WTC11 (cell line): ENCODE measurements around the gene SLC35B4. TPM values are rescaled to one million over a fixed set of nuclear protein-coding genes. Genes with fewer than 3 reads are reported as not detected.

Source experiments
- ATAC-seq: fragments of 200-7000 bp; cut with Tn5 transposase; 2 replicates; pipeline ENCODE4 v1.10.0; 2021; ENCODE audit warnings: mild to moderate bottlenecking, moderate library complexity
- CTCF ChIA-PET: fragments of 300-600 bp; sonication (Branson Sonifier 250); formaldehyde crosslinking; loops from one replicate; lab custom pipeline; 2021; ENCODE audit warnings: antibody characterized with exemption; lab: Charles Lee
- POLR2A ChIA-PET: fragments of 350-600 bp; sonication (Branson Sonifier 250); formaldehyde crosslinking; loops from one replicate; lab custom pipeline; 2021; ENCODE audit warnings: antibody characterized with exemption; lab: Charles Lee
- DNase-seq: peaks from one replicate; pipeline ENCODE4 v3.0.0; 2021; ENCODE audit warnings: low spot score
- H3K27ac Mint-ChIP-seq: 2 replicates; pipeline ENCODE4 v1.8.0; 2021; ENCODE audit warnings: mixed read lengths
- H3K27me3 Mint-ChIP-seq: 2 replicates; pipeline ENCODE4 v1.8.0; 2021; ENCODE audit warnings: low read depth, mild to moderate bottlenecking, moderate library complexity, mixed read lengths
- H3K36me3 Mint-ChIP-seq: 2 replicates; pipeline ENCODE4 v1.8.0; 2021; ENCODE audit warnings: mixed read lengths
- H3K4me1 Mint-ChIP-seq: 2 replicates; pipeline ENCODE4 v1.8.0; 2022; ENCODE audit warnings: mixed read lengths
- H3K4me3 Mint-ChIP-seq: 2 replicates; pipeline ENCODE4 v1.8.0; 2021; ENCODE audit warnings: mild to moderate bottlenecking, moderate library complexity, mixed read lengths
- H3K9me3 Mint-ChIP-seq: 2 replicates; pipeline ENCODE4 v1.8.0; 2021; ENCODE audit warnings: mixed read lengths
- CBFB ChIP-seq: sonication (generic); formaldehyde crosslinking; IDR thresholded peaks from 2 replicates; pipeline ENCODE4 v1.8.1; 2022; ENCODE audit warnings: mild to moderate bottlenecking, low read depth, missing genetic modification reagents
- EMX1 ChIP-seq: fragments of 250-450 bp; sonication (Bioruptor Pico); IDR thresholded peaks from 2 replicates; pipeline ENCODE4 v1.8.0; 2021; ENCODE audit warnings: mild to moderate bottlenecking
- FOXK1 ChIP-seq: sonication (generic); formaldehyde crosslinking; IDR thresholded peaks from 2 replicates; pipeline ENCODE4 v1.8.0; 2022; ENCODE audit warnings: mild to moderate bottlenecking, moderate library complexity, missing genetic modification reagents
- FOXP1 ChIP-seq: sonication (generic); formaldehyde crosslinking; IDR thresholded peaks from 2 replicates; pipeline ENCODE4 v1.8.0; 2022; ENCODE audit warnings: missing genetic modification reagents, mild to moderate bottlenecking, moderate library complexity, borderline replicate concordance
- FOXP4 ChIP-seq: sonication (generic); formaldehyde crosslinking; IDR thresholded peaks from 2 replicates; pipeline ENCODE4 v1.8.0; 2022; ENCODE audit warnings: mild to moderate bottlenecking, missing genetic modification reagents
- GRHL2 ChIP-seq: fragments of 250-450 bp; sonication (Bioruptor Pico); IDR thresholded peaks from 2 replicates; pipeline ENCODE4 v1.8.0; 2022; ENCODE audit warnings: mild to moderate bottlenecking, moderate library complexity; ENCODE audit not compliant: insufficient replicate concordance, severe bottlenecking
- HMGA2 ChIP-seq: fragments of 250-450 bp; sonication (Bioruptor Pico); IDR thresholded peaks from 2 replicates; pipeline ENCODE4 v1.4.0; 2021; ENCODE audit warnings: mild to moderate bottlenecking, moderate library complexity
- IRF2 ChIP-seq: sonication (generic); formaldehyde crosslinking; IDR thresholded peaks from 2 replicates; pipeline ENCODE4 v1.8.0; 2022; ENCODE audit warnings: low read depth, missing genetic modification reagents, borderline replicate concordance
- JUN ChIP-seq: sonication (generic); formaldehyde crosslinking; IDR thresholded peaks from 2 replicates; pipeline ENCODE4 v1.8.0; 2023; ENCODE audit warnings: mild to moderate bottlenecking, missing genetic modification reagents
- MXD4 ChIP-seq: fragments of 250-450 bp; sonication (Bioruptor Pico); IDR thresholded peaks from 2 replicates; pipeline ENCODE4 v1.8.0; 2021; ENCODE audit warnings: mild to moderate bottlenecking, moderate library complexity, borderline replicate concordance
- MYBL2 ChIP-seq: sonication (generic); formaldehyde crosslinking; IDR thresholded peaks from 2 replicates; pipeline ENCODE4 v1.8.1; 2023; ENCODE audit warnings: mild to moderate bottlenecking, moderate library complexity, missing genetic modification reagents
- NR3C1 ChIP-seq: sonication (generic); formaldehyde crosslinking; conservative IDR thresholded peaks from 2 replicates; pipeline ENCODE4 v1.8.1; 2023; ENCODE audit warnings: low read depth, mild to moderate bottlenecking, missing genetic modification reagents
- ZNF138 ChIP-seq: sonication (generic); formaldehyde crosslinking; conservative IDR thresholded peaks from 2 replicates; pipeline ENCODE4 v1.8.1; 2022; ENCODE audit warnings: mild to moderate bottlenecking, moderate library complexity, missing genetic modification reagents
- ZNF532 ChIP-seq: fragments of 250-450 bp; sonication (Bioruptor Pico); IDR thresholded peaks from 2 replicates; pipeline ENCODE4 v1.9.0; 2021; ENCODE audit warnings: mild to moderate bottlenecking, borderline replicate concordance
- total RNA-seq: library from RNA; stranded (reverse); gene quantifications from 3 replicates; pipeline ENCODE4 v1.2.3, GENCODE V29; 2021
- TF ChIP-seq, protein P1 (sequence below): sonication (generic); formaldehyde crosslinking; IDR thresholded peaks from 2 replicates; pipeline ENCODE4 v1.8.1; 2022; ENCODE audit warnings: mild to moderate bottlenecking, moderate library complexity, missing genetic modification reagents
- TF ChIP-seq, protein P2 (sequence below): sonication (generic); formaldehyde crosslinking; IDR thresholded peaks from 2 replicates; pipeline ENCODE4 v1.8.0; 2023; ENCODE audit warnings: missing genetic modification reagents
- TF ChIP-seq, protein P3 (sequence below): sonication (generic); formaldehyde crosslinking; conservative IDR thresholded peaks from 2 replicates; pipeline ENCODE4 v1.8.1; 2022; ENCODE audit warnings: mild to moderate bottlenecking, missing genetic modification reagents
- TF ChIP-seq, protein P4 (sequence below): sonication (generic); formaldehyde crosslinking; IDR thresholded peaks from 2 replicates; pipeline ENCODE4 v1.8.1; 2023; ENCODE audit warnings: mild to moderate bottlenecking, missing genetic modification reagents, moderate library complexity

SLC35B4 gene
- total RNA-seq, 1 experiment from 2014 or later: 32.6 TPM

- ATAC-seq (no peak), DNase-seq (no peak)
- no peaks in the 10 kb centered on the region; the same call in 1 of the 2 replicates for H3K4me1 Mint-ChIP-seq
- H3K36me3 Mint-ChIP-seq: no peaks in the 10 kb centered on the region
- peaks cover 4% of the 10 kb centered on the region for H3K9me3 Mint-ChIP-seq
- H3K27ac Mint-ChIP-seq: no peak overlapping the region
- ChIA-PET CTCF (interaction anchor here (1.4 to 2.0 kb wide), 2 partner anchors 13 to 28 kb away, joined by 6 to 14 read pairs; partner anchors contain the start of gene SLC35B4), POLR2A (interaction anchor here (1.4 kb wide), 1 partner anchor 13 kb away, joined by 7 read pairs; the partner anchor contains the start of gene SLC35B4)
- H3K4me3 Mint-ChIP-seq: no peak overlapping the region
- TF ChIP-seq FOXK1 (CRISPR knock-in tag) (no peak), MYBL2 (CRISPR knock-in tag) (no peak), ZNF138 (CRISPR knock-in tag) (no peak), MXD4 (CRISPR knock-in tag) (no peak), NR3C1 (no peak), FOXP4 (CRISPR knock-in tag) (no peak), EMX1 (CRISPR knock-in tag) (no peak), FOXP1 (CRISPR knock-in tag) (no peak), HMGA2 (CRISPR knock-in tag) (no peak), JUN (CRISPR knock-in tag) (no peak), CBFB (CRISPR knock-in tag) (no peak), GRHL2 (CRISPR knock-in tag) (no peak), IRF2 (CRISPR knock-in tag) (no peak), ZNF532 (CRISPR knock-in tag) (no peak)
- TF ChIP-seq, protein P1, sequence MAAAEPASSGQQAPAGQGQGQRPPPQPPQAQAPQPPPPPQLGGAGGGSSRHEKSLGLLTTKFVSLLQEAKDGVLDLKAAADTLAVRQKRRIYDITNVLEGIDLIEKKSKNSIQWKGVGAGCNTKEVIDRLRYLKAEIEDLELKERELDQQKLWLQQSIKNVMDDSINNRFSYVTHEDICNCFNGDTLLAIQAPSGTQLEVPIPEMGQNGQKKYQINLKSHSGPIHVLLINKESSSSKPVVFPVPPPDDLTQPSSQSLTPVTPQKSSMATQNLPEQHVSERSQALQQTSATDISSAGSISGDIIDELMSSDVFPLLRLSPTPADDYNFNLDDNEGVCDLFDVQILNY: no peak
- TF ChIP-seq, protein P2, sequence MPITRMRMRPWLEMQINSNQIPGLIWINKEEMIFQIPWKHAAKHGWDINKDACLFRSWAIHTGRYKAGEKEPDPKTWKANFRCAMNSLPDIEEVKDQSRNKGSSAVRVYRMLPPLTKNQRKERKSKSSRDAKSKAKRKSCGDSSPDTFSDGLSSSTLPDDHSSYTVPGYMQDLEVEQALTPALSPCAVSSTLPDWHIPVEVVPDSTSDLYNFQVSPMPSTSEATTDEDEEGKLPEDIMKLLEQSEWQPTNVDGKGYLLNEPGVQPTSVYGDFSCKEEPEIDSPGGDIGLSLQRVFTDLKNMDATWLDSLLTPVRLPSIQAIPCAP (CRISPR knock-in tag): no peak
- TF ChIP-seq, protein P3, sequence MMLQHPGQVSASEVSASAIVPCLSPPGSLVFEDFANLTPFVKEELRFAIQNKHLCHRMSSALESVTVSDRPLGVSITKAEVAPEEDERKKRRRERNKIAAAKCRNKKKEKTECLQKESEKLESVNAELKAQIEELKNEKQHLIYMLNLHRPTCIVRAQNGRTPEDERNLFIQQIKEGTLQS (CRISPR knock-in tag): no peak
- TF ChIP-seq, protein P4, sequence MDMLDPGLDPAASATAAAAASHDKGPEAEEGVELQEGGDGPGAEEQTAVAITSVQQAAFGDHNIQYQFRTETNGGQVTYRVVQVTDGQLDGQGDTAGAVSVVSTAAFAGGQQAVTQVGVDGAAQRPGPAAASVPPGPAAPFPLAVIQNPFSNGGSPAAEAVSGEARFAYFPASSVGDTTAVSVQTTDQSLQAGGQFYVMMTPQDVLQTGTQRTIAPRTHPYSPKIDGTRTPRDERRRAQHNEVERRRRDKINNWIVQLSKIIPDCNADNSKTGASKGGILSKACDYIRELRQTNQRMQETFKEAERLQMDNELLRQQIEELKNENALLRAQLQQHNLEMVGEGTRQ (CRISPR knock-in tag): no peak
- no peaks in the 10 kb centered on the region for H3K27me3 Mint-ChIP-seq
These were observed 13.1 kb upstream of the SLC35B4 start for GRCh38 chr7:134329614-134330346.
